ENCODE results near the gene RAPGEF1. TPM values are rescaled to one million over a fixed set of nuclear protein-coding genes. Genes with fewer than 3 reads are reported as not detected.

The RAPGEF1 gene
- total RNA-seq, 2 donors from 2014 or later, result 28.6 to 63.8 TPM

DNA sequence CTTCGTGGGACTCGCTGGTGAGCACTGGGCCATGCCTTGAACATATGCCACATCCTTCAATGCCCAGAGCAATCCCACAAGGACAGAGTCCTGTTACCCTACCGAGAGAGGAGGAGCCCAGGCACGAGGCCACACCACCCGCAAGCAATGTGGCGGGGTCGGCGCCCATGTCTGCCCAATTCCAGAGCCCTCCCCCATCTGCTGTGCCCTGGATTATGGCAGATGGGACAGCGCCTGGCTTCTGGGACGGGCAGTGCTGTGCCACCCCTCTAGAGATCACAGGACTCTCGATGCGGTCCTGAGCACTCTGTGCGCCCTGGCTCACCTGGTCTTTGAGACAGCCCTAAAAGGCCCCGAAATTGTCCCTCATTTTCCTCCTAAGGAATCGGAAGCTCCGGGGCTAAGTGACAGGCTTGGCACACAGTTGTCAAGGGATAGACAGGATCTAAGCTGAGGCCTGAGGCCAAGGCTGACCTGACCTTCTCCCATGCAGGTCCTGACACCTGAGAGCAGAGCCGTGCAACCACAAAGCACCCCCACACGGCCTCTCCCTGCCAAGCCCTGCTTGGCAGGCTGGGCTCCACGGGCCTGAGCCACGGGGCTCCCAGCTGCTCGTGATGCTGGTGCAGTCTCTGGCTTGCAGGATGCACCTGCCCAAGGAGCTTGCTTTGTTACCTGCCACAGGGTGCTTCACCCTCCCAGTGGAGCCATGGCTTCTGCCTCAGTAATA, 145.8 kb downstream of the RAPGEF1 start:
- peaks cover 9 to 10% of the 10 kb centered on the region in 2 donors for H3K36me3 ChIP-seq
- TF ChIP-seq CTCF (IDR thresholded peaks at IDR 0.05) (no peak), POLR2A (IDR thresholded peaks at IDR 0.05) (no peak), POLR2AphosphoS5 (IDR thresholded peaks at IDR 0.05) (no peak)
- 84% methylated on average over 21 of the region's 21 CpGs for WGBS

GRCh38 chr9:131593091-131593820, 146.6 kb downstream of the RAPGEF1 start:
- H3K4me1 ChIP-seq (replicated peaks), result no peaks in the 10 kb centered on the region
- H3K27me3 ChIP-seq (replicated peaks; ENCODE audit: insufficient read depth), result no peaks in the 10 kb centered on the region
- 68% methylated on average over 15 of the region's 15 CpGs for WGBS
- DNase-seq (ENCODE audit: low spot score), result no peak
- peaks cover 14% of the 10 kb centered on the region in 2 donors for H3K36me3 ChIP-seq
- H3K4me3 ChIP-seq, result no peak overlapping the region
- H3K27ac ChIP-seq, result no peak overlapping the region
- intact Hi-C loops (cut with DNase I), result no loop called here
- no peak for TF ChIP-seq POLR2AphosphoS5 (IDR thresholded peaks at IDR 0.05)
- no peak for TF ChIP-seq POLR2A (IDR thresholded peaks at IDR 0.05)
- no peak for TF ChIP-seq CTCF (IDR thresholded peaks at IDR 0.05)
- no peaks in the 10 kb centered on the region for H3K9me3 ChIP-seq

More for the DNA sequence above, 145.8 kb downstream of the RAPGEF1 start:
- H3K4me3 ChIP-seq, result no peak overlapping the region
- H3K9me3 ChIP-seq, result no peaks in the 10 kb centered on the region
- DNase-seq (ENCODE audit: low spot score), result no peak
- H3K27ac ChIP-seq, result no peak overlapping the region
- H3K27me3 ChIP-seq (replicated peaks; ENCODE audit: insufficient read depth), result no peaks in the 10 kb centered on the region
- intact Hi-C loops (cut with DNase I), result no loop called here
- H3K4me1 ChIP-seq (replicated peaks), result no peaks in the 10 kb centered on the region

DNA sequence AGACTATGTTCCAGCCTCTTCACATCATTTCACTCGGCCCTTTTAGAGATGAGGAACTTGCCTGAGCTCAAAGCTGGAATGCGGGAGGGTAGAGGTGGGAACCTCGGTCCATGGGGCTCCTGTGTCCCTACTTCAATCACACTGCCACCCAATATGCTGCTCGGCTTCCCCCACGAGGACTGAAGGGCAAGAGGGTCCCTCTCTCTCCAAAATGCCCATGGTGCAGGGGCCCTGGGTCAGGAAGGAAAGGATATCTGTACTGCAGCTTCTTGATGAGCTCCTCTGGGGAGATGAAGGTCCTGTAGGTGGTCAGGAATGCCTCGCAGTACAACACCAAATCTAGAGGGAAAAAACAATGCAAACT, 148.0 kb downstream of the RAPGEF1 start:
- Histone ChIP-seq H3K36me3 (peaks cover 7 to 15% of the 10 kb centered on the region in 2 donors), H3K4me1 (replicated peaks) (no peaks in the 10 kb centered on the region), H3K9me3 (no peaks in the 10 kb centered on the region), H3K27ac (no peak overlapping the region), H3K4me3 (no peak overlapping the region), H3K27me3 (replicated peaks; ENCODE audit: insufficient read depth) (no peaks in the 10 kb centered on the region)
- intact Hi-C loops (cut with DNase I), result loop anchor here (1.0 kb wide), 1 partner anchor 148 kb away; the partner anchor contains the start of gene RAPGEF1
- DNase-seq (ENCODE audit: low spot score), result no peak
- TF ChIP-seq CTCF (IDR thresholded peaks at IDR 0.05), result no peak
- no peak for TF ChIP-seq POLR2AphosphoS5 (IDR thresholded peaks at IDR 0.05)
- no peak for TF ChIP-seq POLR2A (IDR thresholded peaks at IDR 0.05)
- 76% methylated on average over 6 of the region's 6 CpGs for WGBS

- intact Hi-C loops (cut with DNase I), result loop anchor here (1.0 kb wide), 1 partner anchor 149 kb away; the partner anchor contains the start of gene RAPGEF1
- WGBS, result 68% methylated on average over 21 of the region's 21 CpGs
- peaks cover 7 to 11% of the 10 kb centered on the region in 2 donors for H3K36me3 ChIP-seq
Measured at GRCh38 chr9:131590907-131591844, 148.7 kb downstream of the RAPGEF1 start.

More at GRCh38 chr9:131590907-131591844, 148.7 kb downstream of the RAPGEF1 start:
- no peak overlapping the region for H3K27ac ChIP-seq
- peak; percentile 75 for DNase-seq (ENCODE audit: low spot score)
- no peaks in the 10 kb centered on the region for H3K27me3 ChIP-seq (replicated peaks; ENCODE audit: insufficient read depth)
- no peaks in the 10 kb centered on the region for H3K9me3 ChIP-seq
- H3K4me1 ChIP-seq (replicated peaks), result no peaks in the 10 kb centered on the region
- TF ChIP-seq POLR2A (IDR thresholded peaks at IDR 0.05) (no peak), CTCF (IDR thresholded peaks at IDR 0.05) (peak; percentile 59 to 96 (median 90)), POLR2AphosphoS5 (IDR thresholded peaks at IDR 0.05) (peak; percentile 48)
- no peak overlapping the region for H3K4me3 ChIP-seq
